Stimulated activated CD4-positive, alpha-beta T cell treated with anti-CD3 and anti-CD28 coated beads, Interleukin-2, amount 100 ng/mL, for 4 hours (primary cell): Measurements from ENCODE around the gene ALDH3A2.

Experiments used
- DNase-seq: peaks from one replicate; pipeline ENCODE4 v3.0.0-alpha.2; 2020; ENCODE audit warnings: low read depth

The ALDH3A2 gene

GRCh38 chr17:19714542-19715411, 66.2 kb downstream of the ALDH3A2 start:
- DNase-seq = no peak

- DNase-seq = no peak
Observed at GRCh38 chr17:19716108-19717030, 67.8 kb downstream of the ALDH3A2 start, which contains the start of gene SLC47A2. Gene SLC47A2, minus strand, starts transcription at chr17:19716584. Its CDS starts 29 bp downstream, at chr17:19716555.

GRCh38 chr17:19717031-19717360, 68.4 kb downstream of the ALDH3A2 start:
- no peak for DNase-seq

- no peak for DNase-seq
Observed at GRCh38 chr17:19717411-19717908, 68.9 kb downstream of the ALDH3A2 start.

GRCh38 chr17:19718041-19718612, 69.6 kb downstream of the ALDH3A2 start:
- DNase-seq = no peak

- no peak for DNase-seq
Observed at GRCh38 chr17:19718613-19719354, 70.2 kb downstream of the ALDH3A2 start.

- DNase-seq = no peak
Observed at GRCh38 chr17:19719355-19720209, 71.0 kb downstream of the ALDH3A2 start.

- no peak for DNase-seq
Observed at GRCh38 chr17:19720210-19720475, 71.6 kb downstream of the ALDH3A2 start.

- no peak for DNase-seq
Observed at GRCh38 chr17:19720631-19721426, 72.3 kb downstream of the ALDH3A2 start.

GRCh38 chr17:19723964-19724363, 75.4 kb downstream of the ALDH3A2 start:
- no peak for DNase-seq

- DNase-seq = peak; percentile 37
Observed at GRCh38 chr17:19724501-19725420, 76.2 kb downstream of the ALDH3A2 start.

GRCh38 chr17:19725486-19725885, 76.9 kb downstream of the ALDH3A2 start:
- DNase-seq = no peak

GRCh38 chr17:19726631-19727376, 78.3 kb downstream of the ALDH3A2 start:
- DNase-seq = no peak
